Natural killer cell (primary cell): ENCODE data around the gene EEF2K. TPM values are rescaled to one million over a fixed set of nuclear protein-coding genes. Genes with fewer than 3 reads are reported as not detected.
A peak's percentile ranks its signal among the peaks of the same experiment; 100 is the strongest.

ENCODE experiments used
- ATAC-seq, 3 donors: fragments of 150-1000 bp in 2 of 3; fragments of 200-7000 bp in 1 of 3; cut with Tn5 transposase; 1 replicate in 1 of 3; 2 replicates in 2 of 3; pipeline ENCODE4 v1.10.0; 2021; ENCODE audit warnings: mild to moderate bottlenecking in 2 of 3, moderate library complexity in 2 of 3
- DNase-seq, 2 donors: peaks; one replicate each; pipeline versions ENCODE4 v3.0.0 to v3.0.0-alpha.2; 2013 to 2021; ENCODE audit warnings: mixed read lengths in 1 of 2
- H3K27ac ChIP-seq: one replicate; pipeline ENCODE4 v1.5.1; 2013; ENCODE audit warnings: mild to moderate bottlenecking, low read length
- H3K27me3 ChIP-seq: one replicate; pipeline ENCODE4 v1.6.1; 2013; ENCODE audit warnings: low read length; ENCODE audit not compliant: control insufficient read depth, insufficient read depth
- H3K36me3 ChIP-seq: one replicate; pipeline ENCODE4 v1.6.1; 2013; ENCODE audit warnings: low read length; ENCODE audit not compliant: control insufficient read depth, insufficient read depth
- H3K4me1 ChIP-seq: one replicate; pipeline ENCODE4 v1.6.1; 2013; ENCODE audit warnings: low read length; ENCODE audit not compliant: control insufficient read depth, insufficient read depth
- H3K4me3 ChIP-seq: one replicate; pipeline ENCODE4 v1.5.1; 2013; ENCODE audit warnings: low read length
- H3K9me3 ChIP-seq: one replicate; pipeline ENCODE4 v1.6.1; 2013; ENCODE audit warnings: low read length; ENCODE audit not compliant: control insufficient read depth, insufficient read depth
- H3K27ac Mint-ChIP-seq, 2 donors: one replicate each; pipeline ENCODE4 v1.8.0; 2022; ENCODE audit warnings: mild to moderate bottlenecking in 2 of 2, mixed read lengths in 2 of 2, moderate library complexity in 1 of 2
- H3K27me3 Mint-ChIP-seq, 2 donors: one replicate each; pipeline ENCODE4 v1.8.0; 2022; ENCODE audit warnings: low read depth in 2 of 2, mixed read lengths in 2 of 2
- H3K36me3 Mint-ChIP-seq: one replicate; pipeline ENCODE4 v1.8.0; 2022; ENCODE audit warnings: mixed read lengths
- H3K4me1 Mint-ChIP-seq, 2 donors: one replicate each; pipeline ENCODE4 v1.8.0; 2022; ENCODE audit warnings: mixed read lengths in 2 of 2
- H3K4me3 Mint-ChIP-seq: one replicate; pipeline ENCODE4 v1.8.0; 2022; ENCODE audit warnings: mild to moderate bottlenecking, moderate library complexity, mixed read lengths
- H3K9me3 Mint-ChIP-seq, 2 donors: one replicate each; pipeline ENCODE4 v1.8.0; 2022; ENCODE audit warnings: mixed read lengths in 2 of 2
- WGBS: methylation state at CpG from one replicate; pipeline ENCODE4 v1.1.7; 2013; ENCODE audit warnings: missing lambda C conversion rate; ENCODE audit not compliant: insufficient coverage; 5-methylcytosine and 5-hydroxymethylcytosine counted together
- intact Hi-C: fragments of 100-400 bp; cut with micrococcal nuclease; formaldehyde crosslinking; loops from one replicate; pipeline ENCODE4 v1.14.2; 2022
- total RNA-seq, 4 donors: library from RNA; stranded (reverse); fragments of 120-200 nt in 1 of 4; gene quantifications; one replicate each; pipeline versions ENCODE4 v1.2.3 to v1.2.4, GENCODE V29; 2013 to 2022
- TF ChIP-seq, protein P1 (sequence below): fragments of 200-600 bp; IDR thresholded peaks from one replicate; pipeline ENCODE4 v1.8.0; 2022; ENCODE audit warnings: antibody characterized with exemption

EEF2K gene
- total RNA-seq, 3 donors from 2014 or later (not counting 1 experiment from before 2014, with no cell fraction given): 12.6 to 33.5 (median 22.9) TPM

DNA sequence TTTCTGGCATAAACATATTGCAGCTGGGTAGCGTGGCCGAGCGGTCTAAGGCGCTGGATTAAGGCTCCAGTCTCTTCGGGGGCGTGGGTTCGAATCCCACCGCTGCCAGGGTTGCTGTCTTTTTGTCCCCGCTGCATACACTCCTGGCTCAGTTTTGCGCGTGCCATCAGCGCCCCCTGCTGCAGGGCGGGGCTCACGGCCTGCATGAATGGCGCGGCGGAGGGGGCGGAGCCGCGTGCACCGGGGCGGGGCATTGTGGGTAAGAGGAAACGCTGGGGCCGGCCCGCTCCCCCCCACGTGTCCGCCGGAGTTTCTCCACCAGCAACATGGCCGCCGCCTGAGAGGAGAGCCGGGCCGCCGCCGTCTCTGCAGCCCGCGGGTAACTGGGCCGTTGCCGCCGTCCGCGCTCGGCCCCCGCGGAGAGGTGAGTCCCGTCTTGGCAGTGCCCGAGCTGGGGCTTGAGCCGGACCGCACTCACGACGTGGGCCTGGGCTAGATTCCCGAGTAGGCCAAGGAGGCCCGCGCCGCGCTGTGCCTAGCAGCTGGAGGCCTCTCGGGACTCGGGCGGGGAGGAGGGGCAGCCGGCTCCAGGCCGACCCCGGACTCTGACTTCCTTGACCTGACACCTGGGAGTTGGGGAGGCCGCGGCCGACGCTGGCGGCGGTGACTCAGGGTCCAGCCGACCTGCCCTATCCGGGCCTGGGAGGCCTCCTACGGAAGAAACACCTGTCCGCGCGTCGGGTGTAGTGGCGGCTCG is 91.2 kb downstream of the EEF2K start, which contains the start of gene POLR3E:
POLR3E (plus strand) TSS at position 296 of the 757 bp plus-strand sequence. CDS start 5,560 bp downstream, outside the sequence.
- Histone ChIP-seq H3K27me3 (no peaks in the 10 kb centered on the region), H3K4me1 (peaks cover 33% of the 10 kb centered on the region), H3K9me3 (no peaks in the 10 kb centered on the region), H3K36me3 (no peaks in the 10 kb centered on the region), H3K4me3 (peak within 1 kb of the TSS; percentile 93), H3K27ac (peak within 1 kb of the TSS; percentile 99)
- peak within 1 kb of the TSS; percentile 95 for H3K4me3 Mint-ChIP-seq
- H3K4me1 Mint-ChIP-seq: peaks cover 51 to 53% of the 10 kb centered on the region in 2 donors
- H3K9me3 Mint-ChIP-seq: no peaks in the 10 kb centered on the region
- TF ChIP-seq, protein P1, sequence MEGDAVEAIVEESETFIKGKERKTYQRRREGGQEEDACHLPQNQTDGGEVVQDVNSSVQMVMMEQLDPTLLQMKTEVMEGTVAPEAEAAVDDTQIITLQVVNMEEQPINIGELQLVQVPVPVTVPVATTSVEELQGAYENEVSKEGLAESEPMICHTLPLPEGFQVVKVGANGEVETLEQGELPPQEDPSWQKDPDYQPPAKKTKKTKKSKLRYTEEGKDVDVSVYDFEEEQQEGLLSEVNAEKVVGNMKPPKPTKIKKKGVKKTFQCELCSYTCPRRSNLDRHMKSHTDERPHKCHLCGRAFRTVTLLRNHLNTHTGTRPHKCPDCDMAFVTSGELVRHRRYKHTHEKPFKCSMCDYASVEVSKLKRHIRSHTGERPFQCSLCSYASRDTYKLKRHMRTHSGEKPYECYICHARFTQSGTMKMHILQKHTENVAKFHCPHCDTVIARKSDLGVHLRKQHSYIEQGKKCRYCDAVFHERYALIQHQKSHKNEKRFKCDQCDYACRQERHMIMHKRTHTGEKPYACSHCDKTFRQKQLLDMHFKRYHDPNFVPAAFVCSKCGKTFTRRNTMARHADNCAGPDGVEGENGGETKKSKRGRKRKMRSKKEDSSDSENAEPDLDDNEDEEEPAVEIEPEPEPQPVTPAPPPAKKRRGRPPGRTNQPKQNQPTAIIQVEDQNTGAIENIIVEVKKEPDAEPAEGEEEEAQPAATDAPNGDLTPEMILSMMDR: peak; percentile 90
- no peaks in the 10 kb centered on the region for H3K36me3 Mint-ChIP-seq
- under 1% methylated on average over 76 of the region's 76 CpGs for WGBS
- H3K27me3 Mint-ChIP-seq: no peaks in the 10 kb centered on the region
- DNase-seq (peak; percentile 99 to 100), ATAC-seq (peak; percentile 86 to 98 (median 88))
- intact Hi-C loops: loop anchor here (1.0 to 10.0 kb wide), 8 partner anchors 52 to 698 kb away; partner anchors contain the start of genes EEF2K, METTL9 and PDZD9
- peak within 1 kb of the TSS; percentile 92 to 98 for H3K27ac Mint-ChIP-seq

DNA sequence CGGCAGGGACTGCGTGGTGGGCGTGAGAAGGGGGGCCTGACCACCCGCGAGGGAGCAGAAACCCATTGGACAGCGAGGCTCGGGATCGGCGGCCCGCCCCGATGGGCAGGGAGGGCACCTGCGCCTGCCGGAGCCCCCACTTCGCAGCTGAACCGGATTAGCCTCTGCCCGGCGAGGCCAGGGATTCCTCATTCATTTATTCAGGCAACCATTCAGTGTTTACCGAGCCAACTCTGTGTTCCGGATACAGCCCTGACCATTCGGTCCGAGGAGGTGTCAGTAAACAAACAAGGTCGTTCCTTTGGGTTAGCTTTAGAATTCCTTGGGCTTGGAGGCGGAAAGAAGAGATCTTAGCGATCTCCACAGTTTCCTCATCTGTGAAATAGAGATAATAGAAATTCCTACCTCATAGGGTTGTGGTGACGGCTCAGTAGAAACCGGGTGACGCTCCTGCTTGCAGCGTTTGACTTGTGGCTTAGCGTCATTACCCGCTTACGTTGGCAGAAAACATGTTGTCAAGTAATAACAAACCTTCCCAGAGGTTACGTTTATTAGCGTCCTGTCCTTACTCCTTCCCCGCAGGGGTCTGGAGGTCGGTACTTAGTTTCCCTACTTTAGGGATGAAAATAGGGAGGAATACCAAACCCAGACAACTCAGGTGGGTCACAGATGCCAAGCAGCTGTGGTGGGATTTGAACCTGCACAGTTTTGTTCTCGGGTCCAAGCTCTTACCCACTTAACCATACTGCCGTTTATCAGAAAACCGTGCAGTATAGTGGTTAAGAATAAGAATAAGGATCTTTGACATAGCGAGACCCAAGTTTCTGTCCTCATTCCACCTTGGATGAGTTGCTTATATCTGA is 92.0 kb downstream of the EEF2K start:
- peaks cover 55 to 61% of the 10 kb centered on the region in 2 donors for H3K4me1 Mint-ChIP-seq
- intact Hi-C loops: loop anchor here (1.0 to 10.0 kb wide), 9 partner anchors 53 to 699 kb away; partner anchors contain the start of genes EEF2K, METTL9, PDZD9 and UQCRC2
- H3K9me3 ChIP-seq: no peaks in the 10 kb centered on the region
- TF ChIP-seq, protein P1: no peak
- H3K4me1 ChIP-seq: peaks cover 33% of the 10 kb centered on the region
- H3K27ac ChIP-seq: peak overlapping the region; percentile 99
- no peaks in the 10 kb centered on the region for H3K9me3 Mint-ChIP-seq
- H3K4me3 ChIP-seq: peak overlapping the region; percentile 93
- no peaks in the 10 kb centered on the region for H3K27me3 ChIP-seq
- peak overlapping the region; percentile 92 to 98 for H3K27ac Mint-ChIP-seq
- no peaks in the 10 kb centered on the region for H3K36me3 Mint-ChIP-seq
- WGBS: under 1% methylated on average over 35 of the region's 39 CpGs
- H3K36me3 ChIP-seq: peaks cover 2% of the 10 kb centered on the region
- ATAC-seq (peak; percentile 37 to 47 (median 39)), DNase-seq (peak; percentile 64 to 92)
- peak overlapping the region; percentile 95 for H3K4me3 Mint-ChIP-seq
- no peaks in the 10 kb centered on the region for H3K27me3 Mint-ChIP-seq

DNA sequence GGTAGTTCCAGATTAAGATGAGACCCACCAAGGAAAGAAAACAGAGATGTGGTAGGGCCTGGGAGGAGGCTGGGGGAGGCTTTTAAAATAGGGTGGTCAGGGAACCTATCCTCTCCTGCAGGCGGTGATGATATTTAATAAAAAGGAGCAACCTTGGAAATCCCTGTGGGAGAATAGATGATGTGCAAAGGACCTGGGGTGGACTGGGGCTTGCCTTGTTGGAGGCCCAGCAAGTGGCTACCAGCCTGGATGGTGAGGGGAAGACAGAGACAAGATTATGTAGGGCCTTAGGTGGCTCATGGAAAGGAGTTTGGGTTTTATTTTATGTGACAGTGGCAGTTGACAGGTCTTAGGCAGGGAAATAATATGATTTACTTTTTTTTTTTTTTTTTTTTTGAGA is 93.0 kb downstream of the EEF2K start:
- H3K27me3 ChIP-seq: no peaks in the 10 kb centered on the region
- Mint-ChIP-seq H3K27me3 (no peaks in the 10 kb centered on the region), H3K9me3 (no peaks in the 10 kb centered on the region), H3K36me3 (no peaks in the 10 kb centered on the region), H3K27ac (peak overlapping the region; percentile 92 to 98), H3K4me1 (peaks cover 57 to 66% of the 10 kb centered on the region in 2 donors), H3K4me3 (peak overlapping the region; percentile 95)
- H3K27ac ChIP-seq: peak overlapping the region; percentile 99
- no peak overlapping the region for H3K4me3 ChIP-seq
- ATAC-seq (no peak), DNase-seq (peak in 1 of 2 donors; percentile 21)
- 100% methylated on average over 1 of the region's 1 CpG for WGBS
- H3K4me1 ChIP-seq: peaks cover 33% of the 10 kb centered on the region
- peaks cover 5% of the 10 kb centered on the region for H3K36me3 ChIP-seq
- no peaks in the 10 kb centered on the region for H3K9me3 ChIP-seq
- intact Hi-C loops: loop anchor here (10.0 kb wide), 2 partner anchors 54 to 654 kb away; no protein-coding TSS in a partner anchor
- TF ChIP-seq, protein P1: no peak
